ENCODE measurements around the gene GHR.

GHR gene

GRCh38 chr5:42770003-42770402 is 346.8 kb downstream of the GHR start:
- H3K4me3 ChIP-seq (ENCODE audit: low read depth, low read length), result no peak overlapping the region
- no peak for DNase-seq (ENCODE audit: low read depth)
- TF ChIP-seq MYC (IDR thresholded peaks at IDR 0.05; ENCODE audit: low read depth, low read length) (no peak), CTCF (IDR thresholded peaks at IDR 0.05; ENCODE audit: low read depth, low read length) (no peak), POLR2A (IDR thresholded peaks at IDR 0.05; ENCODE audit: extremely low read depth, insufficient read length) (no peak), MAX (IDR thresholded peaks at IDR 0.05; ENCODE audit: low read depth, low read length) (no peak)

Measured in NB4 (cell line).